Kidney epithelial cell (primary cell): ENCODE results near the gene ASPSCR1. TPM values are rescaled to one million over a fixed set of nuclear protein-coding genes. Genes with fewer than 3 reads are reported as not detected.

Experiments
- DNase-seq: peaks from one replicate; pipeline ENCODE4 v3.0.0-alpha.2; 2010; ENCODE audit warnings: low read depth
- H3K27me3 ChIP-seq: 2 replicates; pipeline ENCODE4 v1.6.0; 2011; ENCODE audit warnings: low read length; ENCODE audit not compliant: control insufficient read depth, insufficient read depth
- H3K36me3 ChIP-seq: 2 replicates; pipeline ENCODE4 v1.5.1; 2011; ENCODE audit warnings: low read length; ENCODE audit not compliant: control insufficient read depth, insufficient read depth
- H3K4me3 ChIP-seq: 2 replicates; pipeline ENCODE4 v1.5.1; 2011; ENCODE audit warnings: low read depth, mild to moderate bottlenecking, control low read depth, low read length
- total RNA-seq: library from RNA; depleted of rRNA; stranded (reverse); fragments of >200 nt; gene quantifications from 2 replicates; pipeline ENCODE4 v1.2.3, GENCODE V29; 2015
- TF ChIP-seq, protein P1 (sequence below): IDR thresholded peaks from 2 replicates; pipeline ENCODE4 v1.5.1; 2011; ENCODE audit warnings: mild to moderate bottlenecking, moderate library complexity, low read length, control low read depth, inconsistent platforms; ENCODE audit not compliant: insufficient read depth, poor library complexity, severe bottlenecking

ASPSCR1 gene
- total RNA-seq, 1 donor from 2014 or later: 19.5 TPM

DNA sequence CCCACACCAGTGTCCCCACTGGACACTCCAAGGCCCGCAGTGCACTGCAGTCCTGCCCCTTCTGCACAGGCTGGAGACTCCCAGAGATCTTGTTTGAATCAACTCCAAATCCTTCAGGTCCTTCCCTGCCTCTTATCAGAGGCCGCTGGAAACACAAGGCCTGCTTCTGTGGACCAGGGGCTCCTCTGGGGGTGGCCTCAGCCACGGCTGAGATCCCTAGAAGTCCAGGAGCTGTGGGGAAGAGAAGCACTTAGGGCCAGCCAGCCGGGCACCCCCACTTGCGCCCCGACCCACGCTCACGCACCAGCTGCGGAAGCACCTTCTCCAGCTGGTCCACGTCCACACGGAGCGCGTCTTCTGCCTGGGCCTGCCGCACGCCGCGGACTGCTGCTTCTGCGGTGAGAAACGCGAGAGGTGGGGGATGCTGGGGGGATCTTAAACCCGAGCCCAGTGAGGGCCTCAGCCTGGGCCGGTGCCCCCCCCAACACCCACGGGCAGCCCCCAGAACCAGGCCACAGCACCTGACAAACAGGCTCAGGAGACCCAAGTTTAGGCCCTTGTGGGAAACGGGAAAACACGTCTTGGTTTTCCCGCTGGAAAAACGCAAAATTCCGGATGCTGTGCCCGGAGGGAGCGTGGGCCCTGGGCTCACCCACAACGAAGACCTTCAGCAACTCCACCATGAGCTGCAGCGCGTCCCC is 41.7 kb downstream of the ASPSCR1 start:
- no peak for DNase-seq
- TF ChIP-seq, protein P1, sequence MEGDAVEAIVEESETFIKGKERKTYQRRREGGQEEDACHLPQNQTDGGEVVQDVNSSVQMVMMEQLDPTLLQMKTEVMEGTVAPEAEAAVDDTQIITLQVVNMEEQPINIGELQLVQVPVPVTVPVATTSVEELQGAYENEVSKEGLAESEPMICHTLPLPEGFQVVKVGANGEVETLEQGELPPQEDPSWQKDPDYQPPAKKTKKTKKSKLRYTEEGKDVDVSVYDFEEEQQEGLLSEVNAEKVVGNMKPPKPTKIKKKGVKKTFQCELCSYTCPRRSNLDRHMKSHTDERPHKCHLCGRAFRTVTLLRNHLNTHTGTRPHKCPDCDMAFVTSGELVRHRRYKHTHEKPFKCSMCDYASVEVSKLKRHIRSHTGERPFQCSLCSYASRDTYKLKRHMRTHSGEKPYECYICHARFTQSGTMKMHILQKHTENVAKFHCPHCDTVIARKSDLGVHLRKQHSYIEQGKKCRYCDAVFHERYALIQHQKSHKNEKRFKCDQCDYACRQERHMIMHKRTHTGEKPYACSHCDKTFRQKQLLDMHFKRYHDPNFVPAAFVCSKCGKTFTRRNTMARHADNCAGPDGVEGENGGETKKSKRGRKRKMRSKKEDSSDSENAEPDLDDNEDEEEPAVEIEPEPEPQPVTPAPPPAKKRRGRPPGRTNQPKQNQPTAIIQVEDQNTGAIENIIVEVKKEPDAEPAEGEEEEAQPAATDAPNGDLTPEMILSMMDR: no peak
- Histone ChIP-seq H3K4me3 (no peak overlapping the region), H3K27me3 (no peaks in the 10 kb centered on the region), H3K36me3 (peaks cover 4% of the 10 kb centered on the region)

- DNase-seq: no peak
- Histone ChIP-seq H3K4me3 (no peak overlapping the region), H3K36me3 (peaks cover 4% of the 10 kb centered on the region), H3K27me3 (no peaks in the 10 kb centered on the region)
- TF ChIP-seq, protein P1: peak; percentile 85
Measured at GRCh38 chr17:82019690-82020571, 42.5 kb downstream of the ASPSCR1 start.

DNA sequence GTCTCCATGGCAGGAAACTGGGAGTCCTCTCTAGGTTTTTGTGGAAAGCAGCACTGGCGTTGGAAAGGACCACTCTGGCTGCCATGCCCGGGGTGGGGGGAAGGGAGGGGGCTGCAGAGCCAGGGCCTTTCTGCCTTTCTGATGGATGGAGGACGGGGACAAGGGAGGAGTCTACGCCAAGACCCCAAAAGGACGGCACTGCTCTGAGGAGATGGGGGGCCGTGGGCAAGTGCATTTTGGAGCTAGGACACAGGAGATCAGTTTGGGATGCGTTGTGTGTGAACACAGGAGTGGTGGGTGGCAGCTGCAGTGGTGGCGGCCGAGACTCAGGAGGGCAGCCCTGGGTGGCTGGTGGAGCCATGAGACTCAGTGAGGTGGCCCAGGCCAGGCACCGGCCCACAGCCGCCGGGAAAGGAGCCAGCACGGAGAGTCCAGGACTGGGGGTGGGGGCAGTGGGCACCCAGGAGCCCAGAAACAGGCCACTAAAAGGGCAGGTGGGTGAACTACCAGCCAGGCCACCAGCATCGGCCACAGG is 43.2 kb downstream of the ASPSCR1 start:
- Histone ChIP-seq H3K4me3 (no peak overlapping the region), H3K36me3 (peaks cover 4% of the 10 kb centered on the region), H3K27me3 (no peaks in the 10 kb centered on the region)
- DNase-seq: no peak
- TF ChIP-seq, protein P1: no peak

DNA sequence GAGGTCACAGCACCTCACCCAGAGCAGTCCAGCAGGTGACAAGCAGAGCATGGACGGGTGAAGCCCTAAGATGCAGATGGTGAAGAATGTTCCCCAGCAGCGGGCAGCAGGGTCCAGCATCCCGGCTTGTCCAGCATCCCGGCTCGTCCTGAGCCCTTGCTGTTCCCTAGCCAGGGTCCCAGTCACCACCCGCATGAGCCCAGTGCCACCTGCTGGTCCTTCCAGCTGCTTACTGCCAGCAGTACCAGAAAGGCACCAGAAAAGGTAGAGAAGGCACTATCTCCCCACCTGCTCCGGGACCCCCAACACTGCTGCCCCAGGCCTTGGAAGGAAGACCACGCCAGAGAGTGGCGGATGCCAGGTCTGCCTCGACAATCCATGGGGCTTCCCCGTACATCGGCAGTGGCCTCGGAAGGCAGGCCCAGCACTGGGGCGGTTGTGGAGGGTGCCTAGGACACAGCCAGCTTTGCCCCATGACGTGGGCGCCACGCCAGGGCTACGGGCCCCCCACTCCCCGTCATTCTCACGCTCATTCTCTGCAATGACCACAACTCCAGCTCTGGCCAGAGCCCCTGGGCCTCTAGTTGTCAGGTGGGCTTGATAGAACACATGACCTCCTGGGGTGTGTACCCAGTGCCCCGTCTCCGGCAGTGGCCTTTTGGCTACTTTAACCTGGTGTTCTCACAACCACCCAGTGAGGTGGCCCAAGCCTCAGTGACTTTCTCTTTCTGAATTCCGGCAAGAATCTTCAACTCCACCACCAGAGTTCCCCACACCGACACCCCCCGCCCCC is 43.9 kb downstream of the ASPSCR1 start:
- H3K36me3 ChIP-seq: peaks cover 4% of the 10 kb centered on the region
- no peak overlapping the region for H3K4me3 ChIP-seq
- DNase-seq: peak; percentile 34
- H3K27me3 ChIP-seq: no peaks in the 10 kb centered on the region
- TF ChIP-seq, protein P1: peak; percentile 92

DNA sequence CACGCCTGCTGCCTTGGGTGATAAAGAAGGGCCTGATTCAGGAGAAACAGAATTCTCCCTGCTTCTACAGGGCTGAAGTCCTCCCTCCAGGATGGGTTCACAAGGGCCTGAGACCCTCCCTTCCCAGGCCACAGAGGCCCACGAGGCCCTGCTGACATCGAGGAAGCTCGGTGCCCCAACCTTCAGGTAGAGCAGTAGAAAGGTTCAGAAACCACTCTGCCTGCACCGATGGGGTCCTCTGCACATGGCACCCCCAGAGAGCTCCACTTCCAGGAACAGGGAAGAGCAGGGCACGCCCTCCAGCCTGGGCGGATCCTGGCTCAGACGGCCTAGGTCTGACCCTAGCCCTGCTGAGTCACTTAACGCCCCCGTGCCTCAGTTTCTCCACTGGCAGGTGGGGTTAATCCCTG is 44.5 kb downstream of the ASPSCR1 start:
- H3K4me3 ChIP-seq: peak overlapping the region; percentile 73
- no peak for DNase-seq
- no peaks in the 10 kb centered on the region for H3K27me3 ChIP-seq
- H3K36me3 ChIP-seq: peaks cover 4% of the 10 kb centered on the region
- TF ChIP-seq, protein P1: no peak
